Naive B cell (primary cell): ENCODE measurements around the gene SFMBT2. TPM values are rescaled to one million over a fixed set of nuclear protein-coding genes. Genes with fewer than 3 reads are reported as not detected.
"Not testable (repeated sequence)": the region's sequence is repeated elsewhere in the genome, so short reads cannot be mapped to it uniquely, and the experiment has no call there.

Source experiments
- ATAC-seq, 2 donors: fragments of 150-1000 bp; cut with Tn5 transposase; 2 replicates each; pipeline ENCODE4 v1.10.0; 2021; ENCODE audit warnings: low read depth in 2 of 2, mild to moderate bottlenecking in 2 of 2, moderate library complexity in 2 of 2
- DNase-seq: peaks from one replicate; pipeline ENCODE4 v3.0.0; 2022
- H3K27ac Mint-ChIP-seq, 6 donors: one replicate each; pipeline ENCODE4 v1.8.0; 2020 to 2022; ENCODE audit warnings: mild to moderate bottlenecking in 6 of 6, mixed read lengths in 6 of 6, moderate library complexity in 5 of 6, inconsistent platforms in 2 of 6
- H3K27me3 Mint-ChIP-seq, 3 donors: one replicate each; pipeline ENCODE4 v1.8.0; 2021 to 2022; ENCODE audit warnings: mixed read lengths in 3 of 3, mild to moderate bottlenecking in 1 of 3
- H3K36me3 Mint-ChIP-seq, 2 donors: one replicate each; pipeline ENCODE4 v1.8.0; 2020 to 2022; ENCODE audit warnings: mixed read lengths in 2 of 2, inconsistent platforms in 1 of 2, mild to moderate bottlenecking in 1 of 2
- H3K4me1 Mint-ChIP-seq, 3 donors: one replicate each; pipeline ENCODE4 v1.8.0; 2020 to 2022; ENCODE audit warnings: mixed read lengths in 3 of 3, inconsistent platforms in 1 of 3, mild to moderate bottlenecking in 1 of 3, moderate library complexity in 1 of 3
- H3K4me3 Mint-ChIP-seq, 8 donors: one replicate each; pipeline ENCODE4 v1.8.0; 2020 to 2022; ENCODE audit warnings: mild to moderate bottlenecking in 8 of 8, mixed read lengths in 8 of 8, moderate library complexity in 8 of 8, inconsistent platforms in 2 of 8
- H3K9me3 Mint-ChIP-seq, 7 donors: one replicate each; pipeline ENCODE4 v1.8.0; 2020 to 2022; ENCODE audit warnings: mixed read lengths in 7 of 7, mild to moderate bottlenecking in 5 of 7, inconsistent platforms in 2 of 7, moderate library complexity in 1 of 7
- polyA plus RNA-seq, 6 donors: library from polyadenylated mRNA; unstranded; fragments of 300-500 nt; fragmentation: Illumina TruSeq; gene quantifications; one replicate each; pipeline ENCODE4 v1.2.3, GENCODE V29; 2021; ENCODE audit warnings: low read depth in 6 of 6

The SFMBT2 gene
- polyA plus RNA-seq, 6 donors from 2014 or later: 1.0 to 2.3 (median 2.0) TPM; not detected in 1

- peaks cover 7 to 14% (median 11%) of the 10 kb centered on the region in 7 donors for H3K9me3 Mint-ChIP-seq
- H3K4me1 Mint-ChIP-seq: peaks cover 47 to 64% (median 56%) of the 10 kb centered on the region in 3 donors
- DNase-seq (no peak), ATAC-seq (no peak)
- H3K27me3 Mint-ChIP-seq: no peaks in the 10 kb centered on the region
- peaks cover 5 to 19% of the 10 kb centered on the region in 2 donors for H3K36me3 Mint-ChIP-seq
- no peak overlapping the region for H3K4me3 Mint-ChIP-seq
- no peak overlapping the region for H3K27ac Mint-ChIP-seq
Measured at GRCh38 chr10:7189909-7190308, 220.9 kb downstream of the SFMBT2 start.

- ATAC-seq: no peak
- H3K36me3 Mint-ChIP-seq: peaks cover 5 to 28% of the 10 kb centered on the region in 2 donors
- H3K4me3 Mint-ChIP-seq: no peak overlapping the region
- peaks cover 12 to 23% (median 19%) of the 10 kb centered on the region in 7 donors for H3K9me3 Mint-ChIP-seq
- H3K27me3 Mint-ChIP-seq: no peaks in the 10 kb centered on the region
- DNase-seq: no peak
- H3K27ac Mint-ChIP-seq: no peak overlapping the region
- H3K4me1 Mint-ChIP-seq: peaks cover 50 to 64% (median 56%) of the 10 kb centered on the region in 3 donors
Measured at GRCh38 chr10:7188456-7189050, 222.3 kb downstream of the SFMBT2 start.

- H3K27me3 Mint-ChIP-seq: no peaks in the 10 kb centered on the region
- no peak for ATAC-seq
- H3K4me3 Mint-ChIP-seq: no peak overlapping the region
- H3K4me1 Mint-ChIP-seq: peaks cover 35 to 52% (median 48%) of the 10 kb centered on the region in 3 donors
- H3K9me3 Mint-ChIP-seq: peaks cover 11 to 30% (median 22%) of the 10 kb centered on the region in 7 donors
- H3K27ac Mint-ChIP-seq: peak overlapping the region in 2 of 6 donors; percentile 63 to 80
- H3K36me3 Mint-ChIP-seq: peaks cover 4 to 33% of the 10 kb centered on the region in 2 donors
- no peak for DNase-seq
Measured at GRCh38 chr10:7186387-7187018, 224.3 kb downstream of the SFMBT2 start.

- Mint-ChIP-seq H3K36me3 (peaks cover 0 to 24% of the 10 kb centered on the region in 2 donors), H3K4me3 (peak overlapping the region in 7 of 8 donors; percentile 15 to 88 (median 73))
Measured at GRCh38 chr10:7185367-7185690, 225.5 kb downstream of the SFMBT2 start.

GRCh38 chr10:7184660-7185366 lies 226.0 kb downstream of the SFMBT2 start:
- H3K36me3 Mint-ChIP-seq: peaks cover 0 to 23% of the 10 kb centered on the region in 2 donors
- H3K9me3 Mint-ChIP-seq: peaks cover 4 to 21% (median 12%) of the 10 kb centered on the region in 7 donors
- peaks cover 26 to 41% (median 39%) of the 10 kb centered on the region in 3 donors for H3K4me1 Mint-ChIP-seq
- peak overlapping the region in 7 of 8 donors; percentile 42 to 88 (median 79) for H3K4me3 Mint-ChIP-seq
- no peaks in the 10 kb centered on the region for H3K27me3 Mint-ChIP-seq
- peak; percentile 96 to 98 for ATAC-seq
- DNase-seq: peak; percentile 59
- H3K27ac Mint-ChIP-seq: peak overlapping the region; percentile 34 to 93 (median 79)

More at GRCh38 chr10:7185367-7185690, 225.5 kb downstream of the SFMBT2 start:
- Mint-ChIP-seq H3K4me1 (peaks cover 26 to 41% (median 39%) of the 10 kb centered on the region in 3 donors), H3K27me3 (no peaks in the 10 kb centered on the region), H3K9me3 (peaks cover 4 to 21% (median 12%) of the 10 kb centered on the region in 7 donors), H3K27ac (peak overlapping the region in 5 of 6 donors; percentile 34 to 93 (median 80))
- ATAC-seq (peak in 1 of 2 donors; percentile 20), DNase-seq (no peak)

- Mint-ChIP-seq H3K4me1 (peaks cover 23 to 35% (median 34%) of the 10 kb centered on the region in 3 donors), H3K4me3 (peak overlapping the region in 7 of 8 donors; percentile 42 to 88 (median 79)), H3K36me3 (peaks cover 0 to 17% of the 10 kb centered on the region in 2 donors), H3K27ac (peak overlapping the region; percentile 34 to 93 (median 79)), H3K9me3 (peaks cover 0 to 21% (median 9%) of the 10 kb centered on the region in 7 donors)
- not testable (repeated sequence) for ATAC-seq, H3K27me3 Mint-ChIP-seq, DNase-seq
Measured at GRCh38 chr10:7184116-7184515, 226.7 kb downstream of the SFMBT2 start.

GRCh38 chr10:7182327-7182726 lies 228.5 kb downstream of the SFMBT2 start:
- H3K36me3 Mint-ChIP-seq: peaks cover 4 to 26% of the 10 kb centered on the region in 2 donors
- not testable (repeated sequence) for H3K27ac Mint-ChIP-seq, H3K4me3 Mint-ChIP-seq, DNase-seq, ATAC-seq, H3K27me3 Mint-ChIP-seq
- peaks cover 23 to 35% (median 34%) of the 10 kb centered on the region in 3 donors for H3K4me1 Mint-ChIP-seq
- peaks cover 0 to 21% (median 9%) of the 10 kb centered on the region in 7 donors for H3K9me3 Mint-ChIP-seq

- no peaks in the 10 kb centered on the region for H3K27me3 Mint-ChIP-seq
- no peak overlapping the region for H3K27ac Mint-ChIP-seq
- peaks cover 4 to 35% of the 10 kb centered on the region in 2 donors for H3K36me3 Mint-ChIP-seq
- no peak for DNase-seq
- ATAC-seq: no peak
- H3K9me3 Mint-ChIP-seq: peaks cover 4 to 21% (median 9%) of the 10 kb centered on the region in 7 donors
- H3K4me1 Mint-ChIP-seq: peaks cover 23 to 35% (median 34%) of the 10 kb centered on the region in 3 donors
- no peak overlapping the region for H3K4me3 Mint-ChIP-seq
Measured at GRCh38 chr10:7181420-7181819, 229.4 kb downstream of the SFMBT2 start.

- peaks cover 18 to 54% of the 10 kb centered on the region in 2 donors for H3K36me3 Mint-ChIP-seq
- H3K9me3 Mint-ChIP-seq: peaks cover 9 to 25% (median 13%) of the 10 kb centered on the region in 7 donors
- H3K4me1 Mint-ChIP-seq: peaks cover 10 to 19% (median 19%) of the 10 kb centered on the region in 3 donors
- ATAC-seq: no peak
- DNase-seq: no peak
- H3K27ac Mint-ChIP-seq: no peak overlapping the region
- no peaks in the 10 kb centered on the region for H3K27me3 Mint-ChIP-seq
- no peak overlapping the region for H3K4me3 Mint-ChIP-seq
Measured at GRCh38 chr10:7179536-7179935, 231.3 kb downstream of the SFMBT2 start.

- Mint-ChIP-seq H3K36me3 (peaks cover 23 to 40% of the 10 kb centered on the region in 2 donors), H3K9me3 (peaks cover 3 to 13% (median 6%) of the 10 kb centered on the region in 7 donors), H3K27ac (no peak overlapping the region), H3K4me1 (no peaks in the 10 kb centered on the region), H3K27me3 (no peaks in the 10 kb centered on the region), H3K4me3 (no peak overlapping the region)
- ATAC-seq (no peak), DNase-seq (no peak)
Measured at GRCh38 chr10:7173948-7174347, 236.9 kb downstream of the SFMBT2 start.

- H3K4me1 Mint-ChIP-seq: no peaks in the 10 kb centered on the region
- no peak for DNase-seq
- peaks cover 3 to 10% (median 5%) of the 10 kb centered on the region in 7 donors for H3K9me3 Mint-ChIP-seq
- no peak for ATAC-seq
- no peaks in the 10 kb centered on the region for H3K27me3 Mint-ChIP-seq
- no peak overlapping the region for H3K27ac Mint-ChIP-seq
- H3K4me3 Mint-ChIP-seq: no peak overlapping the region
- H3K36me3 Mint-ChIP-seq: peaks cover 26% of the 10 kb centered on the region in 2 donors
Measured at GRCh38 chr10:7171825-7172224, 239.0 kb downstream of the SFMBT2 start.

GRCh38 chr10:7170626-7171322 lies 240.1 kb downstream of the SFMBT2 start:
- DNase-seq: no peak
- no peak for ATAC-seq
- no peak overlapping the region for H3K4me3 Mint-ChIP-seq
- no peaks in the 10 kb centered on the region for H3K4me1 Mint-ChIP-seq
- H3K27me3 Mint-ChIP-seq: no peaks in the 10 kb centered on the region
- H3K27ac Mint-ChIP-seq: no peak overlapping the region
- peaks cover 3 to 7% (median 4%) of the 10 kb centered on the region in 7 donors for H3K9me3 Mint-ChIP-seq
- H3K36me3 Mint-ChIP-seq: peaks cover 15 to 28% of the 10 kb centered on the region in 2 donors

GRCh38 chr10:7168414-7168813 lies 242.4 kb downstream of the SFMBT2 start:
- Mint-ChIP-seq H3K4me1 (no peaks in the 10 kb centered on the region), H3K27ac (no peak overlapping the region), H3K9me3 (no peaks in the 10 kb centered on the region), H3K36me3 (peaks cover under 1 to 21% of the 10 kb centered on the region in 2 donors), H3K27me3 (no peaks in the 10 kb centered on the region), H3K4me3 (no peak overlapping the region)
- ATAC-seq (no peak), DNase-seq (no peak)
